HUDEP-2 (cell line): ENCODE measurements around the gene EIF4G3.
"Not testable (repeated sequence)": the region's sequence is repeated elsewhere in the genome, so short reads cannot be mapped to it uniquely, and the experiment has no call there.

ENCODE experiments used
- DNase-seq, 76 experiments: peaks; one replicate each; lab custom pipeline; 2025; ENCODE audit not compliant: unreplicated experiment in 76 of 76; lab: John Stamatoyannopoulos, UW

The EIF4G3 gene

GRCh38 chr1:20972855-20973254 lies 203.8 kb downstream of the EIF4G3 start:
- no peak for DNase-seq

GRCh38 chr1:20964540-20965484 lies 211.9 kb downstream of the EIF4G3 start:
- DNase-seq, result peak in 1 of 76 experiments; percentile 6

GRCh38 chr1:20962576-20963258 lies 214.0 kb downstream of the EIF4G3 start:
- DNase-seq, result no peak

GRCh38 chr1:20958430-20958829 lies 218.3 kb downstream of the EIF4G3 start:
- no peak for DNase-seq

- DNase-seq, result no peak
These were observed 220.4 kb downstream of the EIF4G3 start for GRCh38 chr1:20956272-20956671.

GRCh38 chr1:20950679-20951078 lies 226.0 kb downstream of the EIF4G3 start:
- no peak for DNase-seq

- no peak for DNase-seq
These were observed 226.7 kb downstream of the EIF4G3 start for GRCh38 chr1:20949871-20950590.

GRCh38 chr1:20948101-20948500 lies 228.6 kb downstream of the EIF4G3 start:
- DNase-seq, result no peak

- DNase-seq, result no peak
These were observed 229.3 kb downstream of the EIF4G3 start for GRCh38 chr1:20947409-20947808.

GRCh38 chr1:20936621-20937020 lies 240.1 kb downstream of the EIF4G3 start:
- no peak for DNase-seq

GRCh38 chr1:20936216-20936615 lies 240.5 kb downstream of the EIF4G3 start:
- DNase-seq, result no peak

GRCh38 chr1:20935717-20936116 lies 241.0 kb downstream of the EIF4G3 start:
- no peak for DNase-seq

GRCh38 chr1:20932437-20932977 lies 244.2 kb downstream of the EIF4G3 start:
- DNase-seq, result no peak

- no peak for DNase-seq
These were observed 244.7 kb downstream of the EIF4G3 start for GRCh38 chr1:20931930-20932436.

GRCh38 chr1:20930427-20930826 lies 246.3 kb downstream of the EIF4G3 start:
- no peak for DNase-seq

GRCh38 chr1:20928146-20928545 lies 248.6 kb downstream of the EIF4G3 start:
- no peak for DNase-seq

- no peak for DNase-seq
These were observed 255.4 kb downstream of the EIF4G3 start for GRCh38 chr1:20921285-20921684.

GRCh38 chr1:20913242-20913641 lies 263.5 kb downstream of the EIF4G3 start:
- no peak for DNase-seq

GRCh38 chr1:20907526-20907925 lies 269.2 kb downstream of the EIF4G3 start:
- not testable (repeated sequence) for DNase-seq

- DNase-seq, result no peak
These were observed 273.3 kb downstream of the EIF4G3 start for GRCh38 chr1:20903437-20903836.

GRCh38 chr1:20900056-20900455 lies 276.6 kb downstream of the EIF4G3 start:
- DNase-seq, result no peak
